ENCODE data around the gene METRNL.

- no peak for TF ChIP-seq CTCF (IDR thresholded peaks at IDR 0.05; ENCODE audit: low read length)
- no peak for TF ChIP-seq EZH2 (IDR thresholded peaks at IDR 0.05; ENCODE audit: borderline replicate concordance, low read length)
Observed at GRCh38 chr17:83081684-83082201, 2.3 kb downstream of the METRNL start.

Data from OCI-LY1 (cell line).